Astrocyte of the cerebellum (primary cell): ENCODE measurements around the gene NT5DC4.

Source experiments
- DNase-seq: peaks from one replicate; pipeline ENCODE4 v3.0.0-alpha.2; 2011; ENCODE audit warnings: low read depth
- H3K4me3 ChIP-seq: 2 replicates; pipeline ENCODE4 v1.5.1; 2011; ENCODE audit warnings: mild to moderate bottlenecking, low read depth, low read length, moderate library complexity
- CTCF ChIP-seq: IDR thresholded peaks from 2 replicates; pipeline ENCODE4 v1.5.1; 2012; ENCODE audit warnings: low read length, low read depth, moderate library complexity, mild to moderate bottlenecking; ENCODE audit errors: missing control alignments
- in situ Hi-C: cut with HindIII; loops from 2 replicates; pipeline ENCODE4 v1.10.0; 2017; ENCODE audit warnings: low sequenced_read_pairs

NT5DC4 gene

GRCh38 chr2:112694182-112694581 is 26.6 kb upstream of the NT5DC4 start:
- H3K4me3 ChIP-seq, result no peak overlapping the region
- DNase-seq, result no peak
- in situ Hi-C loops, result no loop called here
- no peak for TF ChIP-seq CTCF

GRCh38 chr2:112698834-112699515 is 21.8 kb upstream of the NT5DC4 start:
- no peak for DNase-seq
- H3K4me3 ChIP-seq, result no peak overlapping the region
- no peak for TF ChIP-seq CTCF
- in situ Hi-C loops, result no loop called here

GRCh38 chr2:112699984-112700667 is 20.7 kb upstream of the NT5DC4 start:
- no peak for DNase-seq
- TF ChIP-seq CTCF, result no peak
- in situ Hi-C loops, result no loop called here
- H3K4me3 ChIP-seq, result no peak overlapping the region

GRCh38 chr2:112701052-112701451 is 19.8 kb upstream of the NT5DC4 start:
- H3K4me3 ChIP-seq, result no peak overlapping the region
- no peak for DNase-seq
- no peak for TF ChIP-seq CTCF
- in situ Hi-C loops, result no loop called here

- H3K4me3 ChIP-seq, result no peak overlapping the region
- DNase-seq, result no peak
- in situ Hi-C loops, result no loop called here
- no peak for TF ChIP-seq CTCF
These were observed 17.1 kb upstream of the NT5DC4 start for GRCh38 chr2:112703684-112704083.

- H3K4me3 ChIP-seq, result no peak overlapping the region
- no peak for DNase-seq
- TF ChIP-seq CTCF, result no peak
- in situ Hi-C loops, result no loop called here
These were observed 15.2 kb upstream of the NT5DC4 start for GRCh38 chr2:112705575-112705974.
